ENCODE results near the gene TOP3B. TPM values are rescaled to one million over a fixed set of nuclear protein-coding genes. Genes with fewer than 3 reads are reported as not detected.
A peak's percentile ranks its signal among the peaks of the same experiment; 100 is the strongest.

TOP3B gene
- total and polyA plus RNA-seq, 10 of the 15 experiments (the other 5 are each of a cell fraction or from before 2014, with no cell fraction given) = 0.60 to 47.3 (median 33.7) TPM

- TF ChIP-seq, protein P1, sequence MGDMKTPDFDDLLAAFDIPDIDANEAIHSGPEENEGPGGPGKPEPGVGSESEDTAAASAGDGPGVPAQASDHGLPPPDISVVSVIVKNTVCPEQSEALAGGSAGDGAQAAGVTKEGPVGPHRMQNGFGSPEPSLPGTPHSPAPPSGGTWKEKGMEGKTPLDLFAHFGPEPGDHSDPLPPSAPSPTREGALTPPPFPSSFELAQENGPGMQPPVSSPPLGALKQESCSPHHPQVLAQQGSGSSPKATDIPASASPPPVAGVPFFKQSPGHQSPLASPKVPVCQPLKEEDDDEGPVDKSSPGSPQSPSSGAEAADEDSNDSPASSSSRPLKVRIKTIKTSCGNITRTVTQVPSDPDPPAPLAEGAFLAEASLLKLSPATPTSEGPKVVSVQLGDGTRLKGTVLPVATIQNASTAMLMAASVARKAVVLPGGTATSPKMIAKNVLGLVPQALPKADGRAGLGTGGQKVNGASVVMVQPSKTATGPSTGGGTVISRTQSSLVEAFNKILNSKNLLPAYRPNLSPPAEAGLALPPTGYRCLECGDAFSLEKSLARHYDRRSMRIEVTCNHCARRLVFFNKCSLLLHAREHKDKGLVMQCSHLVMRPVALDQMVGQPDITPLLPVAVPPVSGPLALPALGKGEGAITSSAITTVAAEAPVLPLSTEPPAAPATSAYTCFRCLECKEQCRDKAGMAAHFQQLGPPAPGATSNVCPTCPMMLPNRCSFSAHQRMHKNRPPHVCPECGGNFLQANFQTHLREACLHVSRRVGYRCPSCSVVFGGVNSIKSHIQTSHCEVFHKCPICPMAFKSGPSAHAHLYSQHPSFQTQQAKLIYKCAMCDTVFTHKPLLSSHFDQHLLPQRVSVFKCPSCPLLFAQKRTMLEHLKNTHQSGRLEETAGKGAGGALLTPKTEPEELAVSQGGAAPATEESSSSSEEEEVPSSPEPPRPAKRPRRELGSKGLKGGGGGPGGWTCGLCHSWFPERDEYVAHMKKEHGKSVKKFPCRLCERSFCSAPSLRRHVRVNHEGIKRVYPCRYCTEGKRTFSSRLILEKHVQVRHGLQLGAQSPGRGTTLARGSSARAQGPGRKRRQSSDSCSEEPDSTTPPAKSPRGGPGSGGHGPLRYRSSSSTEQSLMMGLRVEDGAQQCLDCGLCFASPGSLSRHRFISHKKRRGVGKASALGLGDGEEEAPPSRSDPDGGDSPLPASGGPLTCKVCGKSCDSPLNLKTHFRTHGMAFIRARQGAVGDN (IDR thresholded peaks at IDR 0.05) = peak; percentile 97
- TF ChIP-seq HDGF (IDR thresholded peaks at IDR 0.05) = no peak; the same call in 1 of the 2 replicates
- TF ChIP-seq, protein P2, sequence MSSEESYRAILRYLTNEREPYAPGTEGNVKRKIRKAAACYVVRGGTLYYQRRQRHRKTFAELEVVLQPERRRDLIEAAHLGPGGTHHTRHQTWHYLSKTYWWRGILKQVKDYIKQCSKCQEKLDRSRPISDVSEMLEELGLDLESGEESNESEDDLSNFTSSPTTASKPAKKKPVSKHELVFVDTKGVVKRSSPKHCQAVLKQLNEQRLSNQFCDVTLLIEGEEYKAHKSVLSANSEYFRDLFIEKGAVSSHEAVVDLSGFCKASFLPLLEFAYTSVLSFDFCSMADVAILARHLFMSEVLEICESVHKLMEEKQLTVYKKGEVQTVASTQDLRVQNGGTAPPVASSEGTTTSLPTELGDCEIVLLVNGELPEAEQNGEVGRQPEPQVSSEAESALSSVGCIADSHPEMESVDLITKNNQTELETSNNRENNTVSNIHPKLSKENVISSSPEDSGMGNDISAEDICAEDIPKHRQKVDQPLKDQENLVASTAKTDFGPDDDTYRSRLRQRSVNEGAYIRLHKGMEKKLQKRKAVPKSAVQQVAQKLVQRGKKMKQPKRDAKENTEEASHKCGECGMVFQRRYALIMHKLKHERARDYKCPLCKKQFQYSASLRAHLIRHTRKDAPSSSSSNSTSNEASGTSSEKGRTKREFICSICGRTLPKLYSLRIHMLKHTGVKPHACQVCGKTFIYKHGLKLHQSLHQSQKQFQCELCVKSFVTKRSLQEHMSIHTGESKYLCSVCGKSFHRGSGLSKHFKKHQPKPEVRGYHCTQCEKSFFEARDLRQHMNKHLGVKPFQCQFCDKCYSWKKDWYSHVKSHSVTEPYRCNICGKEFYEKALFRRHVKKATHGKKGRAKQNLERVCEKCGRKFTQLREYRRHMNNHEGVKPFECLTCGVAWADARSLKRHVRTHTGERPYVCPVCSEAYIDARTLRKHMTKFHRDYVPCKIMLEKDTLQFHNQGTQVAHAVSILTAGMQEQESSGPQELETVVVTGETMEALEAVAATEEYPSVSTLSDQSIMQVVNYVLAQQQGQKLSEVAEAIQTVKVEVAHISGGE (CRISPR knock-in tag; IDR thresholded peaks at IDR 0.05) = no peak
- no peak for TF ChIP-seq FOXK2 (IDR thresholded peaks at IDR 0.05)
- TF ChIP-seq POLR2AphosphoS5 (IDR thresholded peaks at IDR 0.05; ENCODE audit: low read length) = 0 out of 2 replicates have a peak, but pooled peaks have one; percentile 55
- TF ChIP-seq NFYA (IDR thresholded peaks at IDR 0.05; ENCODE audit: borderline replicate concordance, low read depth, low read length) = no peak
- TF ChIP-seq, protein P3, sequence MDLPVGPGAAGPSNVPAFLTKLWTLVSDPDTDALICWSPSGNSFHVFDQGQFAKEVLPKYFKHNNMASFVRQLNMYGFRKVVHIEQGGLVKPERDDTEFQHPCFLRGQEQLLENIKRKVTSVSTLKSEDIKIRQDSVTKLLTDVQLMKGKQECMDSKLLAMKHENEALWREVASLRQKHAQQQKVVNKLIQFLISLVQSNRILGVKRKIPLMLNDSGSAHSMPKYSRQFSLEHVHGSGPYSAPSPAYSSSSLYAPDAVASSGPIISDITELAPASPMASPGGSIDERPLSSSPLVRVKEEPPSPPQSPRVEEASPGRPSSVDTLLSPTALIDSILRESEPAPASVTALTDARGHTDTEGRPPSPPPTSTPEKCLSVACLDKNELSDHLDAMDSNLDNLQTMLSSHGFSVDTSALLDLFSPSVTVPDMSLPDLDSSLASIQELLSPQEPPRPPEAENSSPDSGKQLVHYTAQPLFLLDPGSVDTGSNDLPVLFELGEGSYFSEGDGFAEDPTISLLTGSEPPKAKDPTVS (IDR thresholded peaks at IDR 0.05; ENCODE audit: low read depth, low read length) = no peak
- no peak for TF ChIP-seq CHD4 (IDR thresholded peaks at IDR 0.05)
- no peak for TF ChIP-seq FOXM1 (IDR thresholded peaks at IDR 0.05; ENCODE audit: low read depth, low read length)
- TF ChIP-seq ZBTB33 (IDR thresholded peaks at IDR 0.05) = no peak
- TF ChIP-seq MEF2B (IDR thresholded peaks at IDR 0.05; ENCODE audit: partially characterized antibody, poor library complexity, severe bottlenecking) = no peak
- TF ChIP-seq ZNF384 (IDR thresholded peaks at IDR 0.05; ENCODE audit: borderline replicate concordance, low read depth, low read length) = no peak
- no peak for TF ChIP-seq NRF1 (conservative IDR thresholded peaks at IDR 0.05; ENCODE audit: low read depth, low read length)
- no peak for TF ChIP-seq KDM1A (IDR thresholded peaks at IDR 0.05; ENCODE audit: borderline replicate concordance)
- TF ChIP-seq, protein P4, sequence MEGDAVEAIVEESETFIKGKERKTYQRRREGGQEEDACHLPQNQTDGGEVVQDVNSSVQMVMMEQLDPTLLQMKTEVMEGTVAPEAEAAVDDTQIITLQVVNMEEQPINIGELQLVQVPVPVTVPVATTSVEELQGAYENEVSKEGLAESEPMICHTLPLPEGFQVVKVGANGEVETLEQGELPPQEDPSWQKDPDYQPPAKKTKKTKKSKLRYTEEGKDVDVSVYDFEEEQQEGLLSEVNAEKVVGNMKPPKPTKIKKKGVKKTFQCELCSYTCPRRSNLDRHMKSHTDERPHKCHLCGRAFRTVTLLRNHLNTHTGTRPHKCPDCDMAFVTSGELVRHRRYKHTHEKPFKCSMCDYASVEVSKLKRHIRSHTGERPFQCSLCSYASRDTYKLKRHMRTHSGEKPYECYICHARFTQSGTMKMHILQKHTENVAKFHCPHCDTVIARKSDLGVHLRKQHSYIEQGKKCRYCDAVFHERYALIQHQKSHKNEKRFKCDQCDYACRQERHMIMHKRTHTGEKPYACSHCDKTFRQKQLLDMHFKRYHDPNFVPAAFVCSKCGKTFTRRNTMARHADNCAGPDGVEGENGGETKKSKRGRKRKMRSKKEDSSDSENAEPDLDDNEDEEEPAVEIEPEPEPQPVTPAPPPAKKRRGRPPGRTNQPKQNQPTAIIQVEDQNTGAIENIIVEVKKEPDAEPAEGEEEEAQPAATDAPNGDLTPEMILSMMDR (IDR thresholded peaks at IDR 0.05 in 2 of 3, conservative IDR thresholded peaks at IDR 0.05 in 1 of 3; ENCODE audit: control insufficient read depth in 2 of 3, extremely low read depth in 1 of 3, insufficient read depth in 1 of 3, low read depth in 3 of 3, low read length in 3 of 3) = no peak
Measured at GRCh38 chr22:22026157-22026831, 43.7 kb upstream of the TOP3B start (continued).
